ENCODE data around the gene ZFP36L2. TPM values are rescaled to one million over a fixed set of nuclear protein-coding genes. Genes with fewer than 3 reads are reported as not detected.

ZFP36L2 gene
- total and polyA plus RNA-seq, 2 donors (not counting 3 experiments of a cell fraction or from before 2014, with no cell fraction given) = 14.5 to 75.9 TPM

DNA sequence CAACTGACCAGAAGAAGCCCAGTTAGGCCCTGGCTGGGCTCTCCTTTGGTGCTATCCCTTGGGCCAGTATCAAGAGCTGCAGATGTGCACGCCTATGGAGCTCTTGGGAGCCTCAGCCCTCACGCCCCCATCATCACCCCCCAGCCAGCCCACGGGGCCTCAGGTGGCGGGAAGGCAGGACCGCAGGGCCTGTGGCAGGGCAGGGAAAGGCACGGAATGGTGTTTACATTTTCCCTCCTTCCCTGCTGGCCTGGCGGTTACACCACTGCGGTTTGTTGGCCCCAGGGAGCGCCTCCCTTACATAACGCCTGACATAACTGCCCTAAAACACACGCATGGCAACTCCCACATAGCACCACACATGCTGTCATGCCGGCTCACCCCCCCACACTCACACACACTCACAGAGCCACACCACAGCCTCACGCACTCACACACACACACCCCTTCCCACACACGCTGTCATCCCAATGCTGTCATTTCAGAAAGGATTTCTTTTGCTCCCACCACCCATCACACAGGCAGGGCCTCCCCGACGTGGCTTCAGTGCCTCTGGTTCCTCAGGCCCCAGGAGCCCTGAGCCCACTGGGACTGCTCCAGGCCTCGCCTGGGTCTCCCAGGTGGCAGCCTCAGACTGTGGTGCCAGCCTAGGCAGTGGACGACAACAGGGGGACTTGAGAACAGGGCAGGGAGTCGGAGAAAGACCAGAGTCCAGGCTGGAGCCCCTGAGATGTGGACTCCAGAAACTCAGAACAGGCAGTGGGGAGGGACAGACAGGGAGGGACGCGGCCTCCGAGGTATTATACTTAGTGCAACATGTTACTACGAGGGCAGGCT, 15.7 kb downstream of the ZFP36L2 start:
- ChIA-PET CTCF (interaction anchor here (1.7 kb wide), 1 partner anchor 18 kb away, joined by 3 read pairs; no protein-coding TSS in a partner anchor), POLR2A (no interaction called here)
- Histone ChIP-seq H3K4me3 (replicated peaks in 1 of 3; ENCODE audit: insufficient read depth in 1 of 3, low read depth in 1 of 3, low read length in 3 of 3) (no peak overlapping the region), H3K9me1 (replicated peaks; ENCODE audit: control insufficient read depth, extremely low read depth, insufficient read depth, low read length) (no peaks in the 10 kb centered on the region), H3K4me2 (ENCODE audit: insufficient read depth, low read length) (no peak overlapping the region), H3K4me1 (ENCODE audit: control insufficient read depth, extremely low read depth, insufficient read depth, low read length) (no peaks in the 10 kb centered on the region), H4K20me1 (replicated peaks; ENCODE audit: control insufficient read depth, extremely low read depth, insufficient read depth, low read length) (no peaks in the 10 kb centered on the region), H3K27me3 (ENCODE audit: control insufficient read depth in 2 of 2, insufficient read depth in 2 of 2, low read length in 2 of 2) (no peaks in the 10 kb centered on the region), H3K9me3 (replicated peaks; ENCODE audit: control insufficient read depth, insufficient read depth, low read length) (no peaks in the 10 kb centered on the region), H3K36me3 (ENCODE audit: control insufficient read depth in 2 of 2, extremely low read depth in 1 of 2, insufficient read depth in 2 of 2, low read length in 2 of 2) (no peaks in the 10 kb centered on the region), H3K9ac (replicated peaks; ENCODE audit: extremely low read depth, insufficient read depth, low read length) (no peak overlapping the region), H2AFZ (ENCODE audit: low read depth, low read length) (no peak overlapping the region), H3K27ac (ENCODE audit: insufficient read depth, low read depth, low read length) (no peak overlapping the region), H3K79me2 (ENCODE audit: control insufficient read depth, insufficient read depth, low read length) (no peaks in the 10 kb centered on the region)
- intact Hi-C loops (cut with micrococcal nuclease) (no loop called here), dilution Hi-C loops (cut with MboI; ENCODE audit: extremely low pct_ligation_motif_present, low sequenced_read_pairs) (no loop called here)
- no TSS peak for BruUV-seq (replicated peaks)
- DNase-seq (ENCODE audit: low read depth, low spot score) = no peak
- FAIRE-seq = no peak
- TF ChIP-seq POLR2AphosphoS5 (IDR thresholded peaks at IDR 0.05; ENCODE audit: insufficient read depth, low read depth, low read length) = no peak

DNA sequence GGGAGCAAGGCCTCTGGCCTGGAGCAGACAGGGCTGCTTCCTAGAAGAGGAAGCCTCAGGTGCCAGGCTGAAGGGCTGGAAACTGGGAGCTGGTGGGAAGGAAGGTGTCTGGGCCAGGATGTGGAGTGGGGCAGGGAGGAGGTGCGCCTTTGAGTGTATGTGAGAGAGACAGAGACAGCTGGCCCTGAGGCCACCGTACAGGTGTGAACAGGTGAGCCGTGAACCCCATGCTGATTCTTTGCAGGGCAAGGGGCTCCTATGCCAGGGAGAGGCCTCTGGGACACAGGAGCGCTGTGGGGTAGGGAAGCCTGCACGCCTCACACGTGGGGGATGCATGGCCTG, 16.3 kb downstream of the ZFP36L2 start:
- dilution Hi-C loops (cut with MboI; ENCODE audit: extremely low pct_ligation_motif_present, low sequenced_read_pairs) = no loop called here
- no peak overlapping the region for H3K4me2 ChIP-seq (ENCODE audit: insufficient read depth, low read length)
- CTCF ChIA-PET = interaction anchor here (1.7 kb wide), 1 partner anchor 19 kb away, joined by 3 read pairs; no protein-coding TSS in a partner anchor

More for the DNA sequence above, 16.3 kb downstream of the ZFP36L2 start:
- POLR2A ChIA-PET = no interaction called here
- no peaks in the 10 kb centered on the region for H3K9me1 ChIP-seq (replicated peaks; ENCODE audit: control insufficient read depth, extremely low read depth, insufficient read depth, low read length)
- TF ChIP-seq FOS (IDR thresholded peaks at IDR 0.05; ENCODE audit: borderline replicate concordance, insufficient read depth, low read length) (no peak), POLR2A (IDR thresholded peaks at IDR 0.05; ENCODE audit: low read depth, low read length) (no peak), EZH2 (IDR thresholded peaks at IDR 0.05; ENCODE audit: borderline replicate concordance, low read depth, low read length, severe bottlenecking) (no peak), JUN (IDR thresholded peaks at IDR 0.05; ENCODE audit: borderline replicate concordance, insufficient read depth, insufficient read length, low read depth) (no peak), GATA2 (IDR thresholded peaks at IDR 0.05; ENCODE audit: insufficient read depth, insufficient read length, low read depth, low read length) (no peak), POLR2AphosphoS5 (IDR thresholded peaks at IDR 0.05; ENCODE audit: insufficient read depth, low read depth, low read length) (no peak), MYC (IDR thresholded peaks at IDR 0.05; ENCODE audit: low read depth, low read length) (no peak)
- TF ChIP-seq, protein P1, sequence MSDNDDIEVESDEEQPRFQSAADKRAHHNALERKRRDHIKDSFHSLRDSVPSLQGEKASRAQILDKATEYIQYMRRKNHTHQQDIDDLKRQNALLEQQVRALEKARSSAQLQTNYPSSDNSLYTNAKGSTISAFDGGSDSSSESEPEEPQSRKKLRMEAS (IDR thresholded peaks at IDR 0.05; ENCODE audit: insufficient read depth, insufficient read length) = no peak
- TF ChIP-seq, protein P2, sequence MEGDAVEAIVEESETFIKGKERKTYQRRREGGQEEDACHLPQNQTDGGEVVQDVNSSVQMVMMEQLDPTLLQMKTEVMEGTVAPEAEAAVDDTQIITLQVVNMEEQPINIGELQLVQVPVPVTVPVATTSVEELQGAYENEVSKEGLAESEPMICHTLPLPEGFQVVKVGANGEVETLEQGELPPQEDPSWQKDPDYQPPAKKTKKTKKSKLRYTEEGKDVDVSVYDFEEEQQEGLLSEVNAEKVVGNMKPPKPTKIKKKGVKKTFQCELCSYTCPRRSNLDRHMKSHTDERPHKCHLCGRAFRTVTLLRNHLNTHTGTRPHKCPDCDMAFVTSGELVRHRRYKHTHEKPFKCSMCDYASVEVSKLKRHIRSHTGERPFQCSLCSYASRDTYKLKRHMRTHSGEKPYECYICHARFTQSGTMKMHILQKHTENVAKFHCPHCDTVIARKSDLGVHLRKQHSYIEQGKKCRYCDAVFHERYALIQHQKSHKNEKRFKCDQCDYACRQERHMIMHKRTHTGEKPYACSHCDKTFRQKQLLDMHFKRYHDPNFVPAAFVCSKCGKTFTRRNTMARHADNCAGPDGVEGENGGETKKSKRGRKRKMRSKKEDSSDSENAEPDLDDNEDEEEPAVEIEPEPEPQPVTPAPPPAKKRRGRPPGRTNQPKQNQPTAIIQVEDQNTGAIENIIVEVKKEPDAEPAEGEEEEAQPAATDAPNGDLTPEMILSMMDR (IDR thresholded peaks at IDR 0.05; ENCODE audit: extremely low read depth in 1 of 2, insufficient read depth in 1 of 2, low read depth in 1 of 2, low read length in 2 of 2) = no peak
- H3K4me1 ChIP-seq (ENCODE audit: control insufficient read depth, extremely low read depth, insufficient read depth, low read length) = no peaks in the 10 kb centered on the region
- H4K20me1 ChIP-seq (replicated peaks; ENCODE audit: control insufficient read depth, extremely low read depth, insufficient read depth, low read length) = no peaks in the 10 kb centered on the region
- BruUV-seq (replicated peaks) = no TSS peak
- H2AFZ ChIP-seq (ENCODE audit: low read depth, low read length) = no peak overlapping the region
- H3K27ac ChIP-seq (ENCODE audit: insufficient read depth, low read depth, low read length) = no peak overlapping the region
- no peak overlapping the region for H3K9ac ChIP-seq (replicated peaks; ENCODE audit: extremely low read depth, insufficient read depth, low read length)
- no peak overlapping the region for H3K4me3 ChIP-seq (replicated peaks in 1 of 3; ENCODE audit: insufficient read depth in 1 of 3, low read depth in 1 of 3, low read length in 3 of 3)
- FAIRE-seq (no peak), DNase-seq (ENCODE audit: low read depth, low spot score) (no peak)
- intact Hi-C loops (cut with micrococcal nuclease) = no loop called here
- H3K27me3 ChIP-seq (ENCODE audit: control insufficient read depth in 2 of 2, insufficient read depth in 2 of 2, low read length in 2 of 2) = no peaks in the 10 kb centered on the region
- H3K79me2 ChIP-seq (ENCODE audit: control insufficient read depth, insufficient read depth, low read length) = no peaks in the 10 kb centered on the region
- no peaks in the 10 kb centered on the region for H3K9me3 ChIP-seq (replicated peaks; ENCODE audit: control insufficient read depth, insufficient read depth, low read length)
- H3K36me3 ChIP-seq (ENCODE audit: control insufficient read depth in 2 of 2, extremely low read depth in 1 of 2, insufficient read depth in 2 of 2, low read length in 2 of 2) = no peaks in the 10 kb centered on the region
